ENCODE data around the gene SERPINB1. TPM values are rescaled to one million over a fixed set of nuclear protein-coding genes. Genes with fewer than 3 reads are reported as not detected.
"Not testable (repeated sequence)": the region's sequence is repeated elsewhere in the genome, so short reads cannot be mapped to it uniquely, and the experiment has no call there.

SERPINB1 gene
- total RNA-seq, 4 donors from 2014 or later = 24.8 to 79.0 (median 45.4) TPM

GRCh38 chr6:2855061-2855519 lies 13.4 kb upstream of the SERPINB1 start:
- H3K36me3 ChIP-seq = no peaks in the 10 kb centered on the region
- peaks cover 0 to 36% (median 5%) of the 10 kb centered on the region in 3 donors for H3K4me1 ChIP-seq
- no peaks in the 10 kb centered on the region for H3K9me3 ChIP-seq
- TF ChIP-seq CTCF (IDR thresholded peaks at IDR 0.05) = no peak
- no peak for TF ChIP-seq POLR2A (IDR thresholded peaks at IDR 0.05)
- no peak for TF ChIP-seq POLR2AphosphoS5 (IDR thresholded peaks at IDR 0.05)
- TF ChIP-seq EP300 (IDR thresholded peaks at IDR 0.05) = no peak
- peak overlapping the region in 1 of 2 donors; percentile 1 for H3K4me3 ChIP-seq
- no peak for ATAC-seq
- peak overlapping the region in 3 of 4 donors; percentile 62 to 69 (median 63) for H3K27ac ChIP-seq
- 60 to 61% methylated on average over 1 to 12 of the region's 13 CpGs for WGBS, 2 donors (ENCODE audit: low coverage in 1 of 2)
- no peaks in the 10 kb centered on the region for H3K27me3 ChIP-seq

- ATAC-seq = peak; percentile 20
- no peak for TF ChIP-seq POLR2A (IDR thresholded peaks at IDR 0.05)
- no peak for TF ChIP-seq CTCF (IDR thresholded peaks at IDR 0.05)
- TF ChIP-seq POLR2AphosphoS5 (IDR thresholded peaks at IDR 0.05) = no peak
- no peak for TF ChIP-seq EP300 (IDR thresholded peaks at IDR 0.05)
- H3K9me3 ChIP-seq = no peaks in the 10 kb centered on the region
- WGBS, 2 donors (ENCODE audit: low coverage in 1 of 2) = 56 to 63% methylated on average over 9 to 10 of the region's 11 CpGs
- H3K4me3 ChIP-seq = peak overlapping the region; percentile 40 to 41
- H3K27ac ChIP-seq = peak overlapping the region; percentile 24 to 69 (median 62)
- H3K4me1 ChIP-seq = peaks cover 0 to 36% (median 5%) of the 10 kb centered on the region in 3 donors
- no peaks in the 10 kb centered on the region for H3K36me3 ChIP-seq
- H3K27me3 ChIP-seq = no peaks in the 10 kb centered on the region
Observed at GRCh38 chr6:2854396-2854982, 12.8 kb upstream of the SERPINB1 start.

- peak overlapping the region; percentile 24 to 69 (median 62) for H3K27ac ChIP-seq
- ATAC-seq = peak; percentile 62
- H3K27me3 ChIP-seq = no peaks in the 10 kb centered on the region
- TF ChIP-seq EP300 (IDR thresholded peaks at IDR 0.05) (no peak), POLR2AphosphoS5 (IDR thresholded peaks at IDR 0.05) (peak; percentile 14), CTCF (IDR thresholded peaks at IDR 0.05) (peak; percentile 25 to 57 (median 38)), POLR2A (IDR thresholded peaks at IDR 0.05) (no peak)
- H3K4me1 ChIP-seq = peaks cover 0 to 34% (median 5%) of the 10 kb centered on the region in 3 donors
- H3K9me3 ChIP-seq = no peaks in the 10 kb centered on the region
- H3K36me3 ChIP-seq = no peaks in the 10 kb centered on the region
- 0 to 22% methylated on average over 6 to 14 of the region's 14 CpGs for WGBS, 2 donors (ENCODE audit: low coverage in 1 of 2)
- peak overlapping the region; percentile 40 to 41 for H3K4me3 ChIP-seq
Observed at GRCh38 chr6:2853769-2854395, 12.2 kb upstream of the SERPINB1 start.

GRCh38 chr6:2853378-2853768 lies 11.7 kb upstream of the SERPINB1 start:
- H3K27me3 ChIP-seq, ATAC-seq, H3K9me3 ChIP-seq, H3K36me3 ChIP-seq: not testable (repeated sequence)
- Histone ChIP-seq H3K4me3 (peak overlapping the region in 1 of 2 donors; percentile 41), H3K4me1 (peaks cover 0 to 29% (median 5%) of the 10 kb centered on the region in 3 donors), H3K27ac (peak overlapping the region in 3 of 4 donors; percentile 62 to 69 (median 63))
- 88% methylated on average over 1 of the region's 1 CpG; no CpG with 5 or more reads in 1 of the 2 donors for WGBS, 2 donors (ENCODE audit: low coverage in 1 of 2)

- Histone ChIP-seq H3K4me3 (no peak overlapping the region), H3K27me3 (no peaks in the 10 kb centered on the region)
- WGBS, 2 donors (ENCODE audit: low coverage in 1 of 2) = 71 to 83% methylated on average over 2 to 8 of the region's 10 CpGs
Observed at GRCh38 chr6:2852921-2853322, 11.3 kb upstream of the SERPINB1 start.

More at GRCh38 chr6:2852921-2853322, 11.3 kb upstream of the SERPINB1 start:
- Histone ChIP-seq H3K4me1 (peaks cover 0 to 26% (median 4%) of the 10 kb centered on the region in 3 donors), H3K27ac (peak overlapping the region in 1 of 4 donors; percentile 69), H3K36me3 (no peaks in the 10 kb centered on the region), H3K9me3 (no peaks in the 10 kb centered on the region)
- TF ChIP-seq POLR2AphosphoS5 (IDR thresholded peaks at IDR 0.05) (no peak), POLR2A (IDR thresholded peaks at IDR 0.05) (no peak), EP300 (IDR thresholded peaks at IDR 0.05) (no peak), CTCF (IDR thresholded peaks at IDR 0.05) (no peak)
- no peak for ATAC-seq

Measured in gastroesophageal sphincter (tissue), 4 donors.